Uterus (tissue), 4 donors: ENCODE results near the gene KLHDC8B. TPM values are rescaled to one million over a fixed set of nuclear protein-coding genes. Genes with fewer than 3 reads are reported as not detected.

Experiments
- DNase-seq, 2 donors: peaks; one replicate each; pipeline ENCODE4 v3.0.0-alpha.2; 2019 to 2020
- H3K27ac ChIP-seq, 2 donors: fragments of 200-600 bp; sonication (generic); 1 replicate in 1 of 2; 2 replicates in 1 of 2; pipeline ENCODE4 v1.5.1; 2016 to 2018
- H3K27me3 ChIP-seq, 2 donors: fragments of 200-600 bp; sonication (generic); one replicate each; pipeline ENCODE4 v1.5.1; 2018 to 2019; ENCODE audit warnings: control low read depth in 1 of 2
- H3K36me3 ChIP-seq, 2 donors: fragments of 200-600 bp; sonication (generic); one replicate each; pipeline ENCODE4 v1.5.1; 2019; ENCODE audit warnings: control low read depth in 1 of 2
- H3K4me1 ChIP-seq, 2 donors: fragments of 200-600 bp; sonication (generic); one replicate each; pipeline ENCODE4 v1.5.1; 2018 to 2019; ENCODE audit warnings: control low read depth in 1 of 2
- H3K4me3 ChIP-seq, 2 donors: fragments of 200-600 bp; sonication (generic); 1 replicate in 1 of 2; 2 replicates in 1 of 2; pipeline ENCODE4 v1.5.1; 2018 to 2019; ENCODE audit warnings: mild to moderate bottlenecking in 1 of 2
- H3K9me3 ChIP-seq, 2 donors: fragments of 200-600 bp; sonication (generic); one replicate each; pipeline ENCODE4 v1.5.1; 2019; ENCODE audit warnings: control low read depth in 1 of 2
- POLR2A ChIP-seq, 2 donors: fragments of 450-650 bp; IDR thresholded peaks; one replicate each; pipeline ENCODE4 v1.6.1; 2016; ENCODE audit warnings: antibody characterized with exemption in 2 of 2, mild to moderate bottlenecking in 1 of 2, moderate library complexity in 1 of 2
- intact Hi-C: fragments of 100-400 bp; cut with DNase I; formaldehyde crosslinking; loops from one replicate; pipeline ENCODE4 v1.15.1; 2023; ENCODE audit warnings: low total_unique reads
- total RNA-seq, 4 donors: library from RNA; depleted of rRNA in 3 of 4; stranded (reverse); fragments of >200 nt in 3 of 4; gene quantifications; one replicate each; pipeline versions ENCODE4 v1.1.0 to v1.2.4, GENCODE V29; 2014 to 2023
- TF ChIP-seq, protein P1 (sequence below), 4 experiments: fragments of 200-600 bp in 2 of 4; fragments of 450-650 bp in 2 of 4; sonication (generic) in 2 of 4; IDR thresholded peaks; one replicate each; pipeline ENCODE4 v1.5.1; 2016 to 2019; ENCODE audit warnings: antibody characterized with exemption in 4 of 4, mild to moderate bottlenecking in 2 of 4, moderate library complexity in 1 of 4
- donor health status: DM: yes; HTN: yes; CAD: no.

Gene KLHDC8B
- total RNA-seq, 4 donors from 2014 or later: 7.7 to 67.6 (median 39.4) TPM

DNA sequence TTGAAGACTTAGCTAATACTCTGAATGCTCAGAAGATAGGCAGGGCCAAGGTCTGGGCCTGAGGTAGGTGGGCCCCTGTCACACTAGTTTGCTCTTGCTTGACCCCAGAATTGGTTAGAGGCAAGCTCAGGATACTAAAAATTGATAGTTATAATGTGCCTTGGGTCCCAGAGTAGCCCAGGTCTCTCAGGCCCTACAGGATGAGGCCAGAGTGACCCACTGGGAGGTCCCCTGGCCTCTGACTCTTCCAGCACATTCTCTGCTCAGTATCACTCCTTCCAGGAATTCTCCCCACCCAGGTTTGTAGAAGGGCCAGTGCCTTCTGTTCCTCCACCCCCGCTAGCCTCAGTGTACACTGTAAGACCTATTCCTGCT lies 667 bp upstream of the KLHDC8B start:
- Histone ChIP-seq H3K4me3 (peak overlapping the region; percentile 66 to 72), H3K27me3 (no peaks in the 10 kb centered on the region), H3K27ac (peak overlapping the region; percentile 80 to 89), H3K36me3 (no peaks in the 10 kb centered on the region), H3K4me1 (peaks cover 5 to 20% of the 10 kb centered on the region in 2 donors), H3K9me3 (no peaks in the 10 kb centered on the region)
- TF ChIP-seq, protein P1, sequence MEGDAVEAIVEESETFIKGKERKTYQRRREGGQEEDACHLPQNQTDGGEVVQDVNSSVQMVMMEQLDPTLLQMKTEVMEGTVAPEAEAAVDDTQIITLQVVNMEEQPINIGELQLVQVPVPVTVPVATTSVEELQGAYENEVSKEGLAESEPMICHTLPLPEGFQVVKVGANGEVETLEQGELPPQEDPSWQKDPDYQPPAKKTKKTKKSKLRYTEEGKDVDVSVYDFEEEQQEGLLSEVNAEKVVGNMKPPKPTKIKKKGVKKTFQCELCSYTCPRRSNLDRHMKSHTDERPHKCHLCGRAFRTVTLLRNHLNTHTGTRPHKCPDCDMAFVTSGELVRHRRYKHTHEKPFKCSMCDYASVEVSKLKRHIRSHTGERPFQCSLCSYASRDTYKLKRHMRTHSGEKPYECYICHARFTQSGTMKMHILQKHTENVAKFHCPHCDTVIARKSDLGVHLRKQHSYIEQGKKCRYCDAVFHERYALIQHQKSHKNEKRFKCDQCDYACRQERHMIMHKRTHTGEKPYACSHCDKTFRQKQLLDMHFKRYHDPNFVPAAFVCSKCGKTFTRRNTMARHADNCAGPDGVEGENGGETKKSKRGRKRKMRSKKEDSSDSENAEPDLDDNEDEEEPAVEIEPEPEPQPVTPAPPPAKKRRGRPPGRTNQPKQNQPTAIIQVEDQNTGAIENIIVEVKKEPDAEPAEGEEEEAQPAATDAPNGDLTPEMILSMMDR (IDR thresholded peaks at IDR 0.05): no peak
- TF ChIP-seq POLR2A (IDR thresholded peaks at IDR 0.05): no peak
- intact Hi-C loops: loop anchor here (10.0 kb wide), 2 partner anchors 104 to 274 kb away; partner anchors contain the start of gene C3orf62
- no peak for DNase-seq

- Histone ChIP-seq H3K36me3 (no peaks in the 10 kb centered on the region), H3K4me3 (peak overlapping the region; percentile 66 to 72), H3K4me1 (peaks cover 5 to 20% of the 10 kb centered on the region in 2 donors), H3K27me3 (no peaks in the 10 kb centered on the region), H3K27ac (peak overlapping the region; percentile 80 to 89), H3K9me3 (no peaks in the 10 kb centered on the region)
- DNase-seq: no peak
- TF ChIP-seq, protein P1 (IDR thresholded peaks at IDR 0.05): no peak
- TF ChIP-seq POLR2A (IDR thresholded peaks at IDR 0.05): no peak
- intact Hi-C loops: loop anchor here (10.0 kb wide), 2 partner anchors 103 to 273 kb away; partner anchors contain the start of gene C3orf62
These were observed 540 bp downstream of the KLHDC8B start for GRCh38 chr3:49171775-49172500.

- H3K27me3 ChIP-seq: no peaks in the 10 kb centered on the region
- intact Hi-C loops: loop anchor here (10.0 kb wide), 2 partner anchors 102 to 272 kb away; partner anchors contain the start of gene C3orf62
- DNase-seq: peak in 1 of 2 donors; percentile 26
- H3K4me3 ChIP-seq: peak overlapping the region; percentile 66 to 72
- TF ChIP-seq POLR2A (IDR thresholded peaks at IDR 0.05): no peak
- TF ChIP-seq, protein P1 (IDR thresholded peaks at IDR 0.05): no peak
- peaks cover 5 to 20% of the 10 kb centered on the region in 2 donors for H3K4me1 ChIP-seq
- H3K9me3 ChIP-seq: no peaks in the 10 kb centered on the region
- no peaks in the 10 kb centered on the region for H3K36me3 ChIP-seq
- peak overlapping the region; percentile 80 to 89 for H3K27ac ChIP-seq
These were observed 1.2 kb downstream of the KLHDC8B start for GRCh38 chr3:49172551-49173041.

DNA sequence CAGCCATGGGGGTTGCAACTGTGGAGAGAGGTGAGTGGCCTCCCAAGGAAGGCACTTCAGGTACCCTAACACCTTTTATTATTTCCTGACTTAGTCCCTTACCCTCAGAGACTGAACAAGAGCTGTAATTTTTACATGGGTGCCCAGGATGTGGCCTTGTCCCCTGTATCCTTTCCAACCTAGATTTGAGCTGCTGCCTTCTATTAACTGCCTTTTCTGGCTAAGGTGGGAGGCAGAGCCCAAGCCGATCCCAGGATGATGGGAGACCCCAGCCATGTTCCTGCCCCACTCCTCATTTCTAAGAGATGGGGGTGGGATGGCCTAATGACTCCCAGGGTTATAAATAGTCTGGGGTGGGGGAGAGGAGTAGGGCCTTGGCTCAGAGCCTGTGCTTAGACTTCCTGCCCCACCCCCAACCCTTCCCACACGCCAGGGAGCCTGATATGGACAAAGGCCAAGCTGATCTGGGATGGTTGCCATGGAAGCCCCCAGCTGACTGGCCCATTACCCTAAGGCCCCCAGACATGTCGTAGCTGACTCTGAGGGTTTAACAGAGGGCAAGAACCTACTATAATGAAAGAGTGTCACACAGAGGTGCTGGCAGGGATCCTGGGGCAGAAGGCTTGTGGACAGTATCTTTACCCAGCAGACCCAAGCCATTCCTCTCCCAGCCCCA lies 1.9 kb downstream of the KLHDC8B start:
- TF ChIP-seq, protein P1 (IDR thresholded peaks at IDR 0.05): no peak
- no peak for TF ChIP-seq POLR2A (IDR thresholded peaks at IDR 0.05)
- Histone ChIP-seq H3K9me3 (no peaks in the 10 kb centered on the region), H3K4me3 (peak overlapping the region; percentile 66 to 72), H3K4me1 (peaks cover 5 to 20% of the 10 kb centered on the region in 2 donors), H3K36me3 (no peaks in the 10 kb centered on the region), H3K27ac (peak overlapping the region; percentile 80 to 89), H3K27me3 (no peaks in the 10 kb centered on the region)
- DNase-seq: peak; percentile 55 to 59
- intact Hi-C loops: loop anchor here (10.0 kb wide), 2 partner anchors 102 to 272 kb away; partner anchors contain the start of gene C3orf62
